H1 (cell line): ENCODE results near the gene PAGE4.

Experiments used
- CBX8 ChIP-seq: fragments of 300-800, 300-1000 bp; sonication (generic); IDR thresholded peaks from 2 replicates; pipeline ENCODE4 v1.7.1; 2016; ENCODE audit warnings: low read depth, low read length, borderline replicate concordance
- EP300 ChIP-seq, 2 experiments: IDR thresholded peaks; 1 replicate in 1 of 2; 2 replicates in 1 of 2; pipeline ENCODE4 v1.6.1; 2011 to 2012; ENCODE audit warnings: low read depth in 2 of 2, low read length in 2 of 2, mild to moderate bottlenecking in 2 of 2, borderline replicate concordance in 1 of 2, inconsistent platforms in 1 of 2, moderate library complexity in 1 of 2
- EZH2 ChIP-seq: fragments of 200-600 bp; sonication (generic); IDR thresholded peaks from 2 replicates; pipeline ENCODE4 v1.7.1; 2012; ENCODE audit warnings: low read depth, mild to moderate bottlenecking, moderate library complexity, low read length, inconsistent platforms; ENCODE audit not compliant: severe bottlenecking
- GABPA ChIP-seq: IDR thresholded peaks from 2 replicates; pipeline ENCODE4 v1.6.1; 2011; ENCODE audit warnings: mild to moderate bottlenecking, low read length, moderate library complexity, borderline replicate concordance; ENCODE audit not compliant: insufficient read depth
- RAD21 ChIP-seq, 2 experiments: IDR thresholded peaks in 1 of 2; conservative IDR thresholded peaks in 1 of 2; 2 replicates each; pipeline ENCODE4 v1.6.1; 2011; ENCODE audit warnings: low read depth in 2 of 2, low read length in 2 of 2, improper control_type of control experiment in 1 of 2, inconsistent platforms in 1 of 2, mild to moderate bottlenecking in 1 of 2, moderate library complexity in 1 of 2
- RNF2 ChIP-seq: fragments of 200-900, 300-1000 bp; sonication (generic); IDR thresholded peaks from 2 replicates; pipeline ENCODE4 v1.7.1; 2016; ENCODE audit warnings: borderline replicate concordance, low read depth, mild to moderate bottlenecking, antibody characterized with exemption, low read length; ENCODE audit not compliant: poor library complexity, severe bottlenecking; ENCODE audit errors: missing control alignments
- SRF ChIP-seq: IDR thresholded peaks from 2 replicates; pipeline ENCODE4 v1.6.1; 2011; ENCODE audit warnings: mild to moderate bottlenecking, low read depth, low read length, moderate library complexity
- TAF1 ChIP-seq: IDR thresholded peaks from 2 replicates; pipeline ENCODE4 v1.6.1; 2011; ENCODE audit warnings: mild to moderate bottlenecking, low read depth, low read length
- ZNF274 ChIP-seq: IDR thresholded peaks from 2 replicates; pipeline ENCODE4 v1.7.0; 2012; ENCODE audit warnings: low read length, borderline replicate concordance; ENCODE audit errors: extremely low read depth
- TF ChIP-seq, protein P1 (sequence below), 3 experiments: IDR thresholded peaks; 1 replicate in 2 of 3; 2 replicates in 1 of 3; pipeline versions ENCODE4 v1.5.1 to v1.6.1; 2011; ENCODE audit warnings: low read length in 3 of 3, mild to moderate bottlenecking in 3 of 3, inconsistent platforms in 2 of 3, low read depth in 1 of 3, moderate library complexity in 1 of 3; ENCODE audit not compliant: insufficient read depth in 1 of 3; ENCODE audit errors: control extremely low read depth in 1 of 3
- TF ChIP-seq, protein P2 (sequence below): IDR thresholded peaks from 2 replicates; pipeline ENCODE4 v1.6.1; 2012; ENCODE audit warnings: inconsistent platforms

DNA sequence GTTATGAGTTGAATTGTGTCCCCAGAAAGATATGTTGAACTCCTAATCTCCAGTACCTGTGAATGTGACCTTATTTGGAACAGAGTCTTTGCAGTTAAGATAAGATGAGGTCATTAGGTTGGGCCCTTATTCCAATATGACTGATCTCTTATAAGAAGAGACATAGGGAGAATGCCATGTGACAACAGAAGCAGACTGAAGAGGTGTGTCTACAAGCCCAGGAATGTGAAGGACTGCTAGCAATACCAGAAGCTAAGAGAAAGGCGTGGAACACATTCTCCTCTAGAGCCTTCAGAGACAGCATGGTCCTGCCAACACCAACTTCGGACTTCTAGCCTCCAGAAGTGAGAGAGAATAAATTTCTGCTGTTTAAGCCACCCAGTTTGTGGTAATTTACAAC is 27.7 kb downstream of the PAGE4 start:
- TF ChIP-seq, protein P1, sequence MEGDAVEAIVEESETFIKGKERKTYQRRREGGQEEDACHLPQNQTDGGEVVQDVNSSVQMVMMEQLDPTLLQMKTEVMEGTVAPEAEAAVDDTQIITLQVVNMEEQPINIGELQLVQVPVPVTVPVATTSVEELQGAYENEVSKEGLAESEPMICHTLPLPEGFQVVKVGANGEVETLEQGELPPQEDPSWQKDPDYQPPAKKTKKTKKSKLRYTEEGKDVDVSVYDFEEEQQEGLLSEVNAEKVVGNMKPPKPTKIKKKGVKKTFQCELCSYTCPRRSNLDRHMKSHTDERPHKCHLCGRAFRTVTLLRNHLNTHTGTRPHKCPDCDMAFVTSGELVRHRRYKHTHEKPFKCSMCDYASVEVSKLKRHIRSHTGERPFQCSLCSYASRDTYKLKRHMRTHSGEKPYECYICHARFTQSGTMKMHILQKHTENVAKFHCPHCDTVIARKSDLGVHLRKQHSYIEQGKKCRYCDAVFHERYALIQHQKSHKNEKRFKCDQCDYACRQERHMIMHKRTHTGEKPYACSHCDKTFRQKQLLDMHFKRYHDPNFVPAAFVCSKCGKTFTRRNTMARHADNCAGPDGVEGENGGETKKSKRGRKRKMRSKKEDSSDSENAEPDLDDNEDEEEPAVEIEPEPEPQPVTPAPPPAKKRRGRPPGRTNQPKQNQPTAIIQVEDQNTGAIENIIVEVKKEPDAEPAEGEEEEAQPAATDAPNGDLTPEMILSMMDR (IDR thresholded peaks at IDR 0.05; ENCODE audit: control extremely low read depth in 1 of 3, insufficient read depth in 1 of 3, low read depth in 1 of 3, low read length in 3 of 3), result no peak
- no peak for TF ChIP-seq SRF
- TF ChIP-seq RAD21 (IDR thresholded peaks at IDR 0.05 in 1 of 2, conservative IDR thresholded peaks at IDR 0.05 in 1 of 2; ENCODE audit: low read depth in 2 of 2, low read length in 2 of 2), result no peak
- TF ChIP-seq RNF2, result no peak
- TF ChIP-seq ZNF274, result no peak
- TF ChIP-seq, protein P2, sequence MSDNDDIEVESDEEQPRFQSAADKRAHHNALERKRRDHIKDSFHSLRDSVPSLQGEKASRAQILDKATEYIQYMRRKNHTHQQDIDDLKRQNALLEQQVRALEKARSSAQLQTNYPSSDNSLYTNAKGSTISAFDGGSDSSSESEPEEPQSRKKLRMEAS, result no peak
- no peak for TF ChIP-seq EZH2
- no peak for TF ChIP-seq CBX8
- no peak for TF ChIP-seq TAF1
- no peak for TF ChIP-seq EP300 (IDR thresholded peaks at IDR 0.05; ENCODE audit: borderline replicate concordance in 1 of 2, low read depth in 2 of 2, low read length in 2 of 2)
- no peak for TF ChIP-seq GABPA
